Measurements from ENCODE around the gene ZNF607.

DNA sequence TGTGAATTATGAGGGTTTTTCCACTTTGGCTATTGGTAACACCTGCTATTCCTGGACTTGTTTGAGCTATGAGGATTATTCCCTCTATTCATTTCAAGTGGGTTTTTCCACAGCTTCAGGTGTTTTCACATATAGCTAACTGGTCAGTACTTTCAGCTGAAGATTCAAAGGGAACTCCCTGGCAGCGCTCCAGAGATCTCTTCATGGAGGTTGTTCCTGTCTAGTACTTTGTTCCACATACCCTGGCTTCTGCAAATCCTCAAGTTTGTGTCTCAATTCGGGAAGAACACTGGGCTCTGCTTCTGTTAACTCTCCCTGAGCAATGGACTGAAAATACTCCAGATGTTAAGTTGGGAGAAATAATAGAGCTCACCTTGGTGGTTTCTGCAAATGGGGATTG lies 5.6 kb upstream of the ZNF607 start:
- TF ChIP-seq POLR2A (IDR thresholded peaks at IDR 0.05) (no peak), CTCF (IDR thresholded peaks at IDR 0.05) (no peak), POLR2AphosphoS5 (IDR thresholded peaks at IDR 0.05) (no peak), EP300 (IDR thresholded peaks at IDR 0.05) (no peak)

All from suprapubic skin (tissue), 4 donors.